K562 (cell line): ENCODE measurements around the gene HMX2. TPM values are rescaled to one million over a fixed set of nuclear protein-coding genes. Genes with fewer than 3 reads are reported as not detected.
A peak's percentile ranks its signal among the peaks of the same experiment; 100 is the strongest.

Source experiments
- ATF1 ChIP-seq, 2 experiments: fragments of 450-650 bp in 1 of 2; IDR thresholded peaks; 2 replicates each; pipeline ENCODE4 v1.6.1; 2016; ENCODE audit warnings: missing compliant biosample characterization in 1 of 2, missing genetic modification characterization in 1 of 2
- CEBPB ChIP-seq: fragments of 450-650 bp; IDR thresholded peaks from 2 replicates; pipeline ENCODE4 v1.6.1; 2016; ENCODE audit warnings: missing genetic modification characterization, missing compliant biosample characterization
- DNMT1 ChIP-seq: fragments of 450-650 bp; IDR thresholded peaks from 2 replicates; pipeline ENCODE4 v1.6.1; 2016; ENCODE audit warnings: antibody characterized with exemption, mild to moderate bottlenecking
- ESRRA ChIP-seq: fragments of 450-650 bp; IDR thresholded peaks from 2 replicates; pipeline ENCODE4 v1.6.1; 2014; ENCODE audit warnings: low read depth, mild to moderate bottlenecking, moderate library complexity, borderline replicate concordance
- KLF10 ChIP-seq: fragments of 250-450 bp; sonication (Bioruptor Pico); IDR thresholded peaks from 2 replicates; pipeline ENCODE4 v1.6.1; 2021; ENCODE audit warnings: matching md5 sums
- NFXL1 ChIP-seq: fragments of 450-650 bp; formaldehyde crosslinking; IDR thresholded peaks from 2 replicates; pipeline ENCODE4 v1.4.0; 2021; ENCODE audit warnings: mild to moderate bottlenecking
- RCOR1 ChIP-seq, 2 experiments: IDR thresholded peaks; 2 replicates each; pipeline ENCODE4 v1.6.1; 2012; ENCODE audit warnings: low read depth in 2 of 2, low read length in 2 of 2, borderline replicate concordance in 1 of 2, improper control_type of control experiment in 1 of 2
- RNF219 ChIP-seq: fragments of 250-450 bp; sonication (Bioruptor Pico); IDR thresholded peaks from 2 replicates; pipeline ENCODE4 v1.5.0; 2022; ENCODE audit warnings: mild to moderate bottlenecking
- RUNX1 ChIP-seq: sonication (generic); IDR thresholded peaks from 2 replicates; pipeline ENCODE4 v1.6.1; 2016; ENCODE audit warnings: antibody characterized with exemption, low read depth
- SLC30A9 ChIP-seq: fragments of 250-450 bp; sonication (Bioruptor Pico); IDR thresholded peaks from 2 replicates; pipeline ENCODE4 v1.8.0; 2022; ENCODE audit warnings: mild to moderate bottlenecking, moderate library complexity
- SMAD2 ChIP-seq: fragments of 150-350 bp; IDR thresholded peaks from 2 replicates; pipeline ENCODE4 v1.6.1; 2014; ENCODE audit warnings: low read depth, mild to moderate bottlenecking, low read length
- TFAP4 ChIP-seq: sonication (generic); formaldehyde crosslinking; IDR thresholded peaks from 2 replicates; pipeline ENCODE4 v1.8.0; 2022; ENCODE audit warnings: missing genetic modification reagents, mild to moderate bottlenecking, moderate library complexity, borderline replicate concordance
- ZNF696 ChIP-seq: fragments of 250-450 bp; sonication (Bioruptor Pico); conservative IDR thresholded peaks from 2 replicates; pipeline ENCODE4 v1.4.0; 2020; ENCODE audit warnings: mild to moderate bottlenecking, moderate library complexity
- ZZZ3 ChIP-seq: fragments of 450-650 bp; IDR thresholded peaks from 2 replicates; pipeline ENCODE4 v1.6.1; 2016; ENCODE audit warnings: antibody characterized with exemption, mild to moderate bottlenecking, moderate library complexity
- polyA plus RNA-seq, 8 experiments: library from polyadenylated mRNA; depleted of rRNA in 4 of 8; stranded (reverse) in 5 of 8; unstranded in 3 of 8; fragments of >200 nt; fragmentation: Nextera tagmentation in 2 of 8; fragmentation: Illumina TruSeq in 1 of 8; extraction: Ambion mirVana in 2 of 8; extraction: Trizol in 1 of 8; gene quantifications; 2 replicates each; pipeline versions ENCODE4 v1.2.1 to v1.2.3, GENCODE V29; 2011 to 2014; ENCODE audit warnings: inconsistent platforms in 1 of 8, missing spikeins in 1 of 8
- total RNA-seq, 7 experiments: library from RNA; depleted of rRNA in 6 of 7; stranded (reverse); fragments of >200 nt in 6 of 7; fragmentation: Illumina TruSeq in 2 of 7; extraction: Trizol in 2 of 7; gene quantifications; 2 replicates each; pipeline versions ENCODE4 v1.2.1 to v1.2.3, GENCODE V29; 2011 to 2021; ENCODE audit warnings: low replicate concordance in 1 of 7
- TF ChIP-seq, protein P1 (sequence below): IDR thresholded peaks from 3 replicates; pipeline ENCODE4 v1.6.1; 2011; ENCODE audit warnings: borderline replicate concordance, mild to moderate bottlenecking, moderate library complexity; ENCODE audit not compliant: insufficient read length; ENCODE audit errors: extremely low read depth
- TF ChIP-seq, protein P2 (sequence below), 2 experiments: fragments of 450-650 bp in 1 of 2; IDR thresholded peaks; 2 replicates each; pipeline ENCODE4 v1.6.1; 2011 to 2017; ENCODE audit warnings: low read depth in 2 of 2, antibody characterized with exemption in 1 of 2, borderline replicate concordance in 1 of 2, low read length in 1 of 2, mild to moderate bottlenecking in 1 of 2, mixed read lengths in 1 of 2; ENCODE audit not compliant: control insufficient read depth in 1 of 2
- TF ChIP-seq, protein P3 (sequence below): fragments of 450-650 bp; IDR thresholded peaks from 2 replicates; pipeline ENCODE4 v1.6.1; 2017; ENCODE audit warnings: mild to moderate bottlenecking, moderate library complexity

HMX2 gene
- total and polyA plus RNA-seq, 9 of the 15 experiments (the other 6 are each of a cell fraction or from before 2014, with no cell fraction given): 0.07 to 0.58 (median 0.09) TPM; not detected in 2

DNA sequence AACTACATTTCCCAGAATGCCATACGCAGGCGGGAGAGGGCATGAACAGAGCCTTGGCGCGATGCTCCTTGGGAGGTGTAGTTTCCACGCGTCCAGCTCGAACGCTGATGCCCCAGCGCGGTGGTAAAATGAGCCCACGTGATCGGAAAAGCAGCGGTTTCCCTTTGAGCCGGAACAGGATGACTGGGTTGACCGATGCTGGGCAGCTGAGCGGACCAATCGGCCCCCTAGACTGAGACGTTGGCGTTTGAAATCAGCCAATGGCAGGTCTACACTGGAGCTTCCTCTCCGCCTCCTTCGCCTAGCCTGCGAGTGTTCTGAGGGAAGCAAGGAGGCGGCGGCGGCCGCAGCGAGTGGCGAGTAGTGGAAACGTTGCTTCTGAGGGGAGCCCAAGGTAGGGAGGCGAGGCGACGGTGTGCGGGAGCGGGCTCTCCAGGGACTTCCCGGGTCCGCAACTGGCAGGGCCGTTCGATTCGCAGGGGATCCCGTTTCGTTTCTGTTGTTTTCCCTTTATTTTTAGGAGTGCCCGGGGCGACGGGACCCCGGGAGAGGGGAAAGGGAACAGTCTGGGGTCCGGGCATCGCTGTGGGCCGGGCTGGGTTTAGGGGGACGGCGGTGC lies 6.3 kb downstream of the HMX2 start, which contains the start of gene BUB3 (continued):
- TF ChIP-seq ESRRA (peak; percentile 46; the same call in 1 of the 2 replicates), SLC30A9 (no peak), ZZZ3 (no peak), NFXL1 (CRISPR knock-in tag) (no peak), CEBPB (tag) (no peak), RUNX1 (no peak), TFAP4 (peak; percentile 80; the same call in 1 of the 2 replicates), DNMT1 (no peak), ATF1 (CRISPR knock-in tag; IDR thresholded peaks at IDR 0.05) (no peak), ATF1 (tag; IDR thresholded peaks at IDR 0.05) (peak; percentile 84), KLF10 (CRISPR knock-in tag) (no peak), ZNF696 (CRISPR knock-in tag) (no peak), RNF219 (CRISPR knock-in tag) (no peak), SMAD2 (no peak), RCOR1 (IDR thresholded peaks at IDR 0.05; ENCODE audit: borderline replicate concordance in 1 of 2, low read depth in 2 of 2, low read length in 2 of 2) (no peak)
- TF ChIP-seq, protein P1, sequence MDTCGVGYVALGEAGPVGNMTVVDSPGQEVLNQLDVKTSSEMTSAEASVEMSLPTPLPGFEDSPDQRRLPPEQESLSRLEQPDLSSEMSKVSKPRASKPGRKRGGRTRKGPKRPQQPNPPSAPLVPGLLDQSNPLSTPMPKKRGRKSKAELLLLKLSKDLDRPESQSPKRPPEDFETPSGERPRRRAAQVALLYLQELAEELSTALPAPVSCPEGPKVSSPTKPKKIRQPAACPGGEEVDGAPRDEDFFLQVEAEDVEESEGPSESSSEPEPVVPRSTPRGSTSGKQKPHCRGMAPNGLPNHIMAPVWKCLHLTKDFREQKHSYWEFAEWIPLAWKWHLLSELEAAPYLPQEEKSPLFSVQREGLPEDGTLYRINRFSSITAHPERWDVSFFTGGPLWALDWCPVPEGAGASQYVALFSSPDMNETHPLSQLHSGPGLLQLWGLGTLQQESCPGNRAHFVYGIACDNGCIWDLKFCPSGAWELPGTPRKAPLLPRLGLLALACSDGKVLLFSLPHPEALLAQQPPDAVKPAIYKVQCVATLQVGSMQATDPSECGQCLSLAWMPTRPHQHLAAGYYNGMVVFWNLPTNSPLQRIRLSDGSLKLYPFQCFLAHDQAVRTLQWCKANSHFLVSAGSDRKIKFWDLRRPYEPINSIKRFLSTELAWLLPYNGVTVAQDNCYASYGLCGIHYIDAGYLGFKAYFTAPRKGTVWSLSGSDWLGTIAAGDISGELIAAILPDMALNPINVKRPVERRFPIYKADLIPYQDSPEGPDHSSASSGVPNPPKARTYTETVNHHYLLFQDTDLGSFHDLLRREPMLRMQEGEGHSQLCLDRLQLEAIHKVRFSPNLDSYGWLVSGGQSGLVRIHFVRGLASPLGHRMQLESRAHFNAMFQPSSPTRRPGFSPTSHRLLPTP: no peak
- TF ChIP-seq, protein P2, sequence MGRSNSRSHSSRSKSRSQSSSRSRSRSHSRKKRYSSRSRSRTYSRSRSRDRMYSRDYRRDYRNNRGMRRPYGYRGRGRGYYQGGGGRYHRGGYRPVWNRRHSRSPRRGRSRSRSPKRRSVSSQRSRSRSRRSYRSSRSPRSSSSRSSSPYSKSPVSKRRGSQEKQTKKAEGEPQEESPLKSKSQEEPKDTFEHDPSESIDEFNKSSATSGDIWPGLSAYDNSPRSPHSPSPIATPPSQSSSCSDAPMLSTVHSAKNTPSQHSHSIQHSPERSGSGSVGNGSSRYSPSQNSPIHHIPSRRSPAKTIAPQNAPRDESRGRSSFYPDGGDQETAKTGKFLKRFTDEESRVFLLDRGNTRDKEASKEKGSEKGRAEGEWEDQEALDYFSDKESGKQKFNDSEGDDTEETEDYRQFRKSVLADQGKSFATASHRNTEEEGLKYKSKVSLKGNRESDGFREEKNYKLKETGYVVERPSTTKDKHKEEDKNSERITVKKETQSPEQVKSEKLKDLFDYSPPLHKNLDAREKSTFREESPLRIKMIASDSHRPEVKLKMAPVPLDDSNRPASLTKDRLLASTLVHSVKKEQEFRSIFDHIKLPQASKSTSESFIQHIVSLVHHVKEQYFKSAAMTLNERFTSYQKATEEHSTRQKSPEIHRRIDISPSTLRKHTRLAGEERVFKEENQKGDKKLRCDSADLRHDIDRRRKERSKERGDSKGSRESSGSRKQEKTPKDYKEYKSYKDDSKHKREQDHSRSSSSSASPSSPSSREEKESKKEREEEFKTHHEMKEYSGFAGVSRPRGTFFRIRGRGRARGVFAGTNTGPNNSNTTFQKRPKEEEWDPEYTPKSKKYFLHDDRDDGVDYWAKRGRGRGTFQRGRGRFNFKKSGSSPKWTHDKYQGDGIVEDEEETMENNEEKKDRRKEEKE (IDR thresholded peaks at IDR 0.05; ENCODE audit: borderline replicate concordance in 1 of 2, control insufficient read depth in 1 of 2, low read depth in 2 of 2, low read length in 1 of 2): no peak
- TF ChIP-seq, protein P3, sequence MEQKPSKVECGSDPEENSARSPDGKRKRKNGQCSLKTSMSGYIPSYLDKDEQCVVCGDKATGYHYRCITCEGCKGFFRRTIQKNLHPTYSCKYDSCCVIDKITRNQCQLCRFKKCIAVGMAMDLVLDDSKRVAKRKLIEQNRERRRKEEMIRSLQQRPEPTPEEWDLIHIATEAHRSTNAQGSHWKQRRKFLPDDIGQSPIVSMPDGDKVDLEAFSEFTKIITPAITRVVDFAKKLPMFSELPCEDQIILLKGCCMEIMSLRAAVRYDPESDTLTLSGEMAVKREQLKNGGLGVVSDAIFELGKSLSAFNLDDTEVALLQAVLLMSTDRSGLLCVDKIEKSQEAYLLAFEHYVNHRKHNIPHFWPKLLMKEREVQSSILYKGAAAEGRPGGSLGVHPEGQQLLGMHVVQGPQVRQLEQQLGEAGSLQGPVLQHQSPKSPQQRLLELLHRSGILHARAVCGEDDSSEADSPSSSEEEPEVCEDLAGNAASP: no peak
